Uterus (tissue), 4 donors: Measurements from ENCODE around the gene KCNC2. TPM values are rescaled to one million over a fixed set of nuclear protein-coding genes. Genes with fewer than 3 reads are reported as not detected.

Experiments
- DNase-seq, 2 donors: peaks; one replicate each; pipeline ENCODE4 v3.0.0-alpha.2; 2019 to 2020
- H3K27ac ChIP-seq, 2 donors: fragments of 200-600 bp; sonication (generic); 1 replicate in 1 of 2; 2 replicates in 1 of 2; pipeline ENCODE4 v1.5.1; 2016 to 2018
- H3K27me3 ChIP-seq, 2 donors: fragments of 200-600 bp; sonication (generic); one replicate each; pipeline ENCODE4 v1.5.1; 2018 to 2019; ENCODE audit warnings: control low read depth in 1 of 2
- H3K36me3 ChIP-seq, 2 donors: fragments of 200-600 bp; sonication (generic); one replicate each; pipeline ENCODE4 v1.5.1; 2019; ENCODE audit warnings: control low read depth in 1 of 2
- H3K4me1 ChIP-seq, 2 donors: fragments of 200-600 bp; sonication (generic); one replicate each; pipeline ENCODE4 v1.5.1; 2018 to 2019; ENCODE audit warnings: control low read depth in 1 of 2
- H3K4me3 ChIP-seq, 2 donors: fragments of 200-600 bp; sonication (generic); 1 replicate in 1 of 2; 2 replicates in 1 of 2; pipeline ENCODE4 v1.5.1; 2018 to 2019; ENCODE audit warnings: mild to moderate bottlenecking in 1 of 2
- H3K9me3 ChIP-seq, 2 donors: fragments of 200-600 bp; sonication (generic); one replicate each; pipeline ENCODE4 v1.5.1; 2019; ENCODE audit warnings: control low read depth in 1 of 2
- POLR2A ChIP-seq, 2 donors: fragments of 450-650 bp; IDR thresholded peaks; one replicate each; pipeline ENCODE4 v1.6.1; 2016; ENCODE audit warnings: antibody characterized with exemption in 2 of 2, mild to moderate bottlenecking in 1 of 2, moderate library complexity in 1 of 2
- intact Hi-C: fragments of 100-400 bp; cut with DNase I; formaldehyde crosslinking; loops from one replicate; pipeline ENCODE4 v1.15.1; 2023; ENCODE audit warnings: low total_unique reads
- total RNA-seq, 4 donors: library from RNA; depleted of rRNA in 3 of 4; stranded (reverse); fragments of >200 nt in 3 of 4; gene quantifications; one replicate each; pipeline versions ENCODE4 v1.1.0 to v1.2.4, GENCODE V29; 2014 to 2023
- TF ChIP-seq, protein P1 (sequence below), 4 experiments: fragments of 200-600 bp in 2 of 4; fragments of 450-650 bp in 2 of 4; sonication (generic) in 2 of 4; IDR thresholded peaks; one replicate each; pipeline ENCODE4 v1.5.1; 2016 to 2019; ENCODE audit warnings: antibody characterized with exemption in 4 of 4, mild to moderate bottlenecking in 2 of 4, moderate library complexity in 1 of 4
- donor health status: DM: yes; HTN: yes; CAD: no.

Gene KCNC2
- total RNA-seq, 4 donors from 2014 or later = 3.6 TPM; not detected in 3

DNA sequence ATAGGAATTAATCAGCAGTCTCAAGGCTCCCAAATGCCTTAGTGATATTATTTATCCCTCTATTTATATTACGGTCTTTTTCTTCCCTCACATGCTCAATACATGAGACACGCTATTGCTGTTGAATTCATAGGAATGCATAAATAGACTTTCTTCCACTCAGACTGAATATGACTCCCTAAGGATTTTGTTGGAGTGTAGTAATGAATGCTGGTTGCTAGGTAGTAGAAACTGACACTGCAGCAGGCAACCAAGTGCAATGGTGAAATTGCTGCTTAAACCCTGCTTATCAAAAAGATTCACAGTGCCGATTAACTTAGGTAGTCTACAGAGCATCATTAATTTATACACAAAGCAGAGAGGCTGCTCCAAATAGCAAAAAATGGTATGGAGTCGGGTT lies 168.2 kb downstream of the KCNC2 start:
- no peaks in the 10 kb centered on the region for H3K4me1 ChIP-seq
- H3K9me3 ChIP-seq = no peaks in the 10 kb centered on the region
- DNase-seq = no peak
- H3K27me3 ChIP-seq = no peaks in the 10 kb centered on the region
- no peak overlapping the region for H3K4me3 ChIP-seq
- intact Hi-C loops = no loop called here
- no peaks in the 10 kb centered on the region for H3K36me3 ChIP-seq
- no peak for TF ChIP-seq POLR2A (IDR thresholded peaks at IDR 0.05)
- TF ChIP-seq, protein P1, sequence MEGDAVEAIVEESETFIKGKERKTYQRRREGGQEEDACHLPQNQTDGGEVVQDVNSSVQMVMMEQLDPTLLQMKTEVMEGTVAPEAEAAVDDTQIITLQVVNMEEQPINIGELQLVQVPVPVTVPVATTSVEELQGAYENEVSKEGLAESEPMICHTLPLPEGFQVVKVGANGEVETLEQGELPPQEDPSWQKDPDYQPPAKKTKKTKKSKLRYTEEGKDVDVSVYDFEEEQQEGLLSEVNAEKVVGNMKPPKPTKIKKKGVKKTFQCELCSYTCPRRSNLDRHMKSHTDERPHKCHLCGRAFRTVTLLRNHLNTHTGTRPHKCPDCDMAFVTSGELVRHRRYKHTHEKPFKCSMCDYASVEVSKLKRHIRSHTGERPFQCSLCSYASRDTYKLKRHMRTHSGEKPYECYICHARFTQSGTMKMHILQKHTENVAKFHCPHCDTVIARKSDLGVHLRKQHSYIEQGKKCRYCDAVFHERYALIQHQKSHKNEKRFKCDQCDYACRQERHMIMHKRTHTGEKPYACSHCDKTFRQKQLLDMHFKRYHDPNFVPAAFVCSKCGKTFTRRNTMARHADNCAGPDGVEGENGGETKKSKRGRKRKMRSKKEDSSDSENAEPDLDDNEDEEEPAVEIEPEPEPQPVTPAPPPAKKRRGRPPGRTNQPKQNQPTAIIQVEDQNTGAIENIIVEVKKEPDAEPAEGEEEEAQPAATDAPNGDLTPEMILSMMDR (IDR thresholded peaks at IDR 0.05) = no peak
- no peak overlapping the region for H3K27ac ChIP-seq

DNA sequence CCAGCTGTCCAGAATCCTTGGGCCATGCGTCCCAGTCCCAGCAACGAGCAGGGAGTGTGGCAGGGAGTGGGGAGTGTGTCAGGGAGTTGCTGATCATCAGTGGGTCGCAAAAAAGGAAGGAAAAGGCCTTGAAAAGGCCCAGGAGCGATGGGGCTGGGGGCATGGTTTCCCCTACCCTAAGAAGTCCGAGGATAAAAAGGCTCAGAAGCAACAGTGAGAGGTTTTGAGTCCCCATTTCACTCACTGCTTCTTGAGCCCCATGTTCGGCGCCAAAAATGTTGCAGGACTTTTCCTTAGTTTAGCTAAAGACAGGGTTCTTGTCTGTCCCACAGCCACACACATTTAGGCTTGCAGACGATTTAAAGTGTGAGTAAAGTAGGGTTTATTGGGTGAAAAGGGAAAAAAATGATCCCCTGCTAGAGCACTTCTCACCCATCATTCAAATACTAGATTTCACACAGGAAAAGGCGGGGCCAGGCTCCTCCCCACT lies 189.5 kb downstream of the KCNC2 start:
- Histone ChIP-seq H3K4me3 (no peak overlapping the region), H3K36me3 (no peaks in the 10 kb centered on the region), H3K4me1 (no peaks in the 10 kb centered on the region), H3K27me3 (no peaks in the 10 kb centered on the region), H3K9me3 (peaks cover 0 to 28% of the 10 kb centered on the region in 2 donors), H3K27ac (no peak overlapping the region)
- intact Hi-C loops = no loop called here
- no peak for DNase-seq
- TF ChIP-seq POLR2A (IDR thresholded peaks at IDR 0.05) = no peak
- TF ChIP-seq, protein P1 (IDR thresholded peaks at IDR 0.05) = no peak

- H3K36me3 ChIP-seq = no peaks in the 10 kb centered on the region
- no peak overlapping the region for H3K4me3 ChIP-seq
- no peaks in the 10 kb centered on the region for H3K27me3 ChIP-seq
- DNase-seq = no peak
- H3K9me3 ChIP-seq = no peaks in the 10 kb centered on the region
- intact Hi-C loops = no loop called here
- H3K4me1 ChIP-seq = no peaks in the 10 kb centered on the region
- no peak overlapping the region for H3K27ac ChIP-seq
- TF ChIP-seq, protein P1 (IDR thresholded peaks at IDR 0.05) = no peak
- no peak for TF ChIP-seq POLR2A (IDR thresholded peaks at IDR 0.05)
These were observed 198.5 kb downstream of the KCNC2 start for GRCh38 chr12:75011120-75011519.

DNA sequence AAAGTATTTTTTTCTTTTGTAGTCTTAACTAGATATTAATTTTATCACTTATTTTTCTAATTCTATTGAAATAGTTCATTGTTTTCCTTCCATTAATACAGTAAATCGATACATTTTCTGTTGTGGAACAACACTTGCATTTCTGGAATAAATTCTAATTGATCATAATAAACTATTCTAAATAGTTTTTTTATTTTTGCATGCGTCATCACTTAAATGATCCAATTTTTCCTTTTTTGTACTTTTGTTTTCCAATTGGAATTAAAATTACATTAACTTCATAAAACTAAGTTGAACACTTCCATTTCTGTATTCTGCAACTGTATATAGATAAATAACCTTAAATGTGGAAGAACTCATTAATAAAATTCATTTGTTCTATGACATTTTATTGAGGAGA lies 202.5 kb downstream of the KCNC2 start:
- Histone ChIP-seq H3K36me3 (no peaks in the 10 kb centered on the region), H3K9me3 (no peaks in the 10 kb centered on the region), H3K4me1 (no peaks in the 10 kb centered on the region), H3K27ac (no peak overlapping the region), H3K27me3 (no peaks in the 10 kb centered on the region), H3K4me3 (no peak overlapping the region)
- intact Hi-C loops = no loop called here
- DNase-seq = no peak
- TF ChIP-seq POLR2A (IDR thresholded peaks at IDR 0.05) = no peak
- TF ChIP-seq, protein P1 (IDR thresholded peaks at IDR 0.05) = no peak

DNA sequence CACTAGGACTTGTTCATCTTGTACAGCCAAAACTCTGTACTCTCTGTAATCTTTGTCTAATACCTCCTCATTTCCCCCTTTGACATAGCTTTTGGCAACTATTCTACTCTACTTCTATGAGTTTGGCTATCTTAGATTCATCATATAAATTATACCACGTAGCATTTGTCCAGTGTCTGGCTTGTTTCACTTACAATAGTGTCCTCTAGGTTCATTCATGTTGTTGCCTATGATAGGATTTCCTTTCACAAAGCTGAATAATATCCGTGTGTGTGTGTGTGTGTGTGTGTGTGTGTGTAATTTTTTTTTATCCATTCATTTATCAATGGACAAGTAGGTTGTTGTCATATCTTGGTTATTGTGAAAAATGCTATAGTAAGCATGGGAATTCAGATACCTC lies 209.5 kb downstream of the KCNC2 start:
- no peak for DNase-seq
- H3K36me3 ChIP-seq = no peaks in the 10 kb centered on the region
- H3K9me3 ChIP-seq = no peaks in the 10 kb centered on the region
- H3K27ac ChIP-seq = no peak overlapping the region
- H3K27me3 ChIP-seq = no peaks in the 10 kb centered on the region
- no peak for TF ChIP-seq POLR2A (IDR thresholded peaks at IDR 0.05)
- TF ChIP-seq, protein P1 (IDR thresholded peaks at IDR 0.05) = no peak
- H3K4me3 ChIP-seq = no peak overlapping the region
- intact Hi-C loops = no loop called here
- no peaks in the 10 kb centered on the region for H3K4me1 ChIP-seq
